HG03025 (cell line): Measurements from ENCODE around the gene FGD3.
"Not testable (repeated sequence)": the region's sequence is repeated elsewhere in the genome, so short reads cannot be mapped to it uniquely, and the experiment has no call there.

Experiments
- ATAC-seq: cut with Tn5 transposase; IDR thresholded peaks from one replicate; pipeline ENCODE4 v1.9.1; 2021; ENCODE audit warnings: mild to moderate bottlenecking, moderate library complexity; ENCODE audit not compliant: unreplicated experiment, low FRiP score

FGD3 gene

DNA sequence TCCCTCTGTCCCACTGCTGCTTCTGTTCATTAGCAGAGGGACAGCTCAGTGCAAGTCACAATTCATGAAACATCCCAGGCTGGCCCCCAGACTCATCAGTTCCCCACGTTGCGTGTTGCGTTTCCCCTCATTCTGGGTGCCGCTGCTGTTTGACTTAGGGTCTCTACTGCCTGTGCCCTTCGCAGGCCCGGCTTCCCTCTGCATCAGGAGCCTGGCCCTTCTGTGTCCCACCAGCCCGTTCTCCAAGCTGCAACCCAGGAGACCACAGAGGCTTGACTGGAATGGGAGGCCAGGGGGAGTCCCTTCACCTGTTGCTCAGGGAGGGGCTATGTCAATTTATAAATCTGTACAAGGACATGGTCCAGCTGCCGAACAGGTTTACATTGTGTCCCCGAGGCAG is 57.2 kb downstream of the FGD3 start:
- ATAC-seq: no peak

GRCh38 chr9:93005876-93006275 is 58.6 kb downstream of the FGD3 start:
- ATAC-seq: no peak

GRCh38 chr9:93007529-93008058 is 60.3 kb downstream of the FGD3 start:
- no peak for ATAC-seq

DNA sequence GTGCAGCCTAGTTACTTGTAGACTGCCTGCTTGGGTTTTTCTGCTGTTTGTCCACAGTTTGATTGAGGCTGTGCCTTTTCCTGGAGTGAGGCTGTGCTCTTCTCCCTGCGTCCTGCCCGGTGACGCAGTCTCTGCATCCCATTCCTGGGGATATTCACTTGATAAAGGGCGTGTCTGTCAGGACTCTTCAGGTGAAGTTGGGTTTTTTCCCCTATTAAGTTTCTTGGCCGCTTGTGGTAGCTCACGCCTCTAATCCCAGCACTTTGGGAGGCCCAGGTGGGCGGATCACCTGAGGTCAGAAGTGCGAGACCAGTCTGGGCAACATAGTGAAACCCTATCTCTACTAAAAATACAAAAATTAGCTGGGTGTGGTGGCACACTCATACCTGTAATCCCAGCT is 61.1 kb downstream of the FGD3 start:
- no peak for ATAC-seq

DNA sequence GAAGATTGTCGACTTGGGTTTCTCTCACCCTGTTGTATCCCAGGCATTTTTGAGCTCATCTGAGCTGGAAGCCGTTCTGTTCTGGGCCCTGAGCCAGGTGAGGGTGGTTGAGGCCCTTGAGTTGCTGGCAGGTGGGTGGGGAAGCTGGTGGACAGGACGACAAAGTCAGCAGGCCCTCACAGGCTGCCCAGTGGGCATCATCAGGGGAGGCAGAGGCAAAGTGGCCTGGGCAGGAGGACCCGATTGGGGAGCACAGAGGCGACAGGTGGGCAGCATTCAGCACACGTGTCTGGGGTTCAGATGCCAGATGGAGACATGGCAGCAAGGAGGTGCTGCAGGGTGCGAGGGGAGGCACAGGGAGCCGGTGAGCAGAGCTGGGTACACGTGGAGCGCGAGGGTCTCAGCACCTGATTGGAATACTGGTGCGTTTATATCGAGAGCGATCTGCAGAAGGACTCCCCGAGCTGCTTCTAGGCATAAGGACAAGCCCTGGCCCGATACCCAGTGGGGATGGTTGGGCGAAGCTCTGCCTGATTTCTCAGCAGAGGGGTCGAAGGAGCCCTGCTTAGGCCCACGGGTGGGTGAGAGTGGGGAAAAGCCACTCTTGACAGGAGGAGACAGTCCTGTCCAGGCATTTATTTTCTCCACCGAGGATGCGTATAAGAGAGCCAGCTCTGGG is 62.2 kb downstream of the FGD3 start:
- no peak for ATAC-seq

DNA sequence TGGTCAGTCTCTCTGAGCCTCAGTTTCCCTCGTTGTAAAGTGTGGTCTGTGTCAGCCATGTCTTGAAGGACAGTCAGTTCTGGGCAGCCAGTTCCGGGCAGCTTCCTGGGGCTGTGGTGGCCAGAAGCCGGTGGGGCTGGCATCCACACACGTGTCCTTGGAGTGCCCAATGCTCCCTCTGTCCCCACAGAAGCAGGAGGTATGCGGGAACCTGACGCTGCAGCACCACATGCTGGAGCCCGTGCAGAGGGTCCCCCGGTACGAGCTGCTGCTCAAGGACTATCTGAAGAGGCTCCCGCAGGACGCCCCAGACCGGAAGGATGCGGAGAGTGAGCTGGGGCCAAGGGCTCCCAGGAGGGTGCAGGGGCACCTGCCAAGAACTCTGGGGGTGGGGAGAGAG is 62.7 kb downstream of the FGD3 start:
- no peak for ATAC-seq

DNA sequence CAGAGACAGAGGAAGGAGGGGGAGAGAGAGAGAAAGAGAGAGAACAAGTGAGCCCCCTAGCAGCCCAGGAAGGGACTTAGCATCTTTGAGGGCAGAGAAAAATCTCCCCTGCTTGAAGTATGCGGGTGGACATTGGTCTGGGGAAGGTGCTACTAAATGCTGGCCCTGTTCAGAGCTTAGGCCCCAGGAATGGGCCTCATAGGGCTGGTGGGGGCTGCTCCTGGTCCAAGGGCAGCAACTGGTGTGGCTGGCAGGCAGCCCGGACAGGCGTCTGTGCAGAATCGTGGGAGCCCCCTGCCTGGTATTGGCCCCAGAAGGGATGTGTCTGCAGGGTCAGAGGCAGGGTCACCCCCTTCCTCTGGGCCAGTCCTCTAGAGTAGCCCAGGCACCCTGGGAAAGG is 63.4 kb downstream of the FGD3 start:
- ATAC-seq: no peak

- ATAC-seq: no peak
These were observed 63.8 kb downstream of the FGD3 start for GRCh38 chr9:93011114-93011513.

- no peak for ATAC-seq
These were observed 65.9 kb downstream of the FGD3 start for GRCh38 chr9:93012963-93013855.

DNA sequence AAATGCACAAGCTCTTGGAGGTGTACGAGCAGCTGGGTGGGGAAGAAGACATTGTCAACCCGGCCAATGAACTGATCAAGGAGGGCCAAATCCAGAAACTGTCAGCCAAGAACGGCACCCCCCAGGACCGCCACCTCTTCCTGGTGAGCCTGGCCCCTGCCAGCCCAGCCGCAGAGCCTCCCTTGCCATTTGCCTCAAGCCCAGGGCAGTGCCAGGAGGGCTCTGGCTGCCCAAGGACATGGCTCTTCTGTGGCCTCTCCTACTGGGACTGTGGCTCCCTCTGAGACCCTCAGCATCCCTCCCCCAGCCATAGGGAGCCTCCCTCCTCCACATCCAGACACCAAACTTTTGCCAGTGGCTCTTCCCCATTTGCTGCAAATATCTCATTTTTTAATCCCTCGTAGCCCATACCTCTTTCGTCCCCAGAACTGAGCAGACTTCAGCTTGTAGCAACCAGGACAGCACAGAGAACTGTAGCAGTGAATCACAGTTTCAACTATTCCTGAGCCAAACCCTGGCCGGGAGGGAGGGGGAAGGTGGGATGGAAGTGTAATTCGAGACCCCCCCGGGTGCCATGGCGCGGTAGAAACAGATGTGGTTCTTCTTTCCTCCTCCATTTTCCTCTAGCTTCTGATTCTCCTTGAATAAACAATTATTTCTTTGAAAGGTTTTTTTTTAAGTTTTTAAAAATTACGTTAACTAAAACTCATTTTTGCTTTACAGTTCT is 66.7 kb downstream of the FGD3 start:
- no peak for ATAC-seq

GRCh38 chr9:93015190-93015589 is 67.9 kb downstream of the FGD3 start:
- not testable (repeated sequence) for ATAC-seq

- ATAC-seq: no peak
These were observed 70.3 kb downstream of the FGD3 start for GRCh38 chr9:93017621-93018020.

GRCh38 chr9:93020151-93020550 is 72.8 kb downstream of the FGD3 start:
- no peak for ATAC-seq

DNA sequence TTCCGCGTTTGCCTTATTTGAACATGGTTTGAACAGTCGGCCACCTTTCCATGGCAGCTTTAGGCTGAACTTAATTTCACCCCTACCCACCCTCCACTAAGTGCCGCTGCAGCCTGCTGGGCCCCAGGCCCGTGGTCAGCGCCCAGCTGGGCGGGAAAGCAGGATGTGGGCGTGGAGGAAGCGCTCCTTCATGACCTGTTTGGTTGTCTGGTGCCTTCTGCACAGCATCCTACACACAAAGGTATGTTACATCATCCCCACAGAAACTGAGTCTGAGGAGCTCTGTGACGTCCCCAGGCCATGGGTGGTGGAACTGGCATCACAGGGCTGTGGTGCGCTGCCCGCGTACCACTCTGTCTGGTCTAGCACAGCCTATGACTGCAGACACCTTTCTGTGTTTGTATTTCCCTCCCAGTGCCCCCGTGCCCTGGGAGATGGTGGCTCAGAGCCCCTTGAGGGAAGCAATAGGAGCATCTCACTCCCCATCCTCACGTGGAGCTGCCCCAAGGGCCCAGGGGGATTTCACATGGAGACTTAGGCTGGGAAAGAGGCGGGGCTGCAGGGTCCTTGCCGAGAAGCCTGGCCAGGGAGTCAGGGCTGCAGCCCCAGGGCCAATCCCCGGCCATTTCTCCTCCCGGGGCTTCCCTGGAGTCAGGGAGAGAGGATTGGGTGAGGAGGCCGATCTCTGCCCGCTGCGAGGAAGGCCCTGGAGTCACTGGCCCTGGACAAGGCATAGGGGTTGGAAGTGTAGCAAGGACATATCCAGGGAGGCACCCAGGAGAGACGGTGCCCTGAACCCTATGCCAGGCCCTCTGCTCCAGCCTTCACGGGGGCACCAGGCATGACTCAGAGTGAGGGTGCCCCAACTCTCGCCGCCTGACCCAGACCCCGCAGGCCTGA is 73.7 kb downstream of the FGD3 start:
- ATAC-seq: no peak

DNA sequence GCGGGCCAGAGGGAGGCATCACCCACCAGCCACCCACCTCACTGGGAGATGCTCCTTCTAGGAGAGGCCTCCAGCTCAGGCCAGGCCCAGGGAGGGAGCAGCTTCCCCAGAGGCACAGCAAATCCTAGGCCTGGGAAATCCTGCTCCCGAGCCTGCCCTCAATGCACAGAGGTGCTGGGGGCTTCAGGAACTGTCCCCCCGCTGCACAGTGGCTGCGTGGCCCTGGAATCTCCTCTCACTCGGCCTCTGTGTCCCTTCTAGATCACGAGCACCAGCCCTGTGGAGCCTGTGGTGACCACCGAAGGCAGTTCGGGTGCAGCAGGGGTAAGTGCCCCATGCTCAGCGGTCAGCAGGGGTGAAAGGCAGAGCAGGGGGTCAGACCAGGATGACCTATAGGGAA is 74.7 kb downstream of the FGD3 start:
- ATAC-seq: no peak

DNA sequence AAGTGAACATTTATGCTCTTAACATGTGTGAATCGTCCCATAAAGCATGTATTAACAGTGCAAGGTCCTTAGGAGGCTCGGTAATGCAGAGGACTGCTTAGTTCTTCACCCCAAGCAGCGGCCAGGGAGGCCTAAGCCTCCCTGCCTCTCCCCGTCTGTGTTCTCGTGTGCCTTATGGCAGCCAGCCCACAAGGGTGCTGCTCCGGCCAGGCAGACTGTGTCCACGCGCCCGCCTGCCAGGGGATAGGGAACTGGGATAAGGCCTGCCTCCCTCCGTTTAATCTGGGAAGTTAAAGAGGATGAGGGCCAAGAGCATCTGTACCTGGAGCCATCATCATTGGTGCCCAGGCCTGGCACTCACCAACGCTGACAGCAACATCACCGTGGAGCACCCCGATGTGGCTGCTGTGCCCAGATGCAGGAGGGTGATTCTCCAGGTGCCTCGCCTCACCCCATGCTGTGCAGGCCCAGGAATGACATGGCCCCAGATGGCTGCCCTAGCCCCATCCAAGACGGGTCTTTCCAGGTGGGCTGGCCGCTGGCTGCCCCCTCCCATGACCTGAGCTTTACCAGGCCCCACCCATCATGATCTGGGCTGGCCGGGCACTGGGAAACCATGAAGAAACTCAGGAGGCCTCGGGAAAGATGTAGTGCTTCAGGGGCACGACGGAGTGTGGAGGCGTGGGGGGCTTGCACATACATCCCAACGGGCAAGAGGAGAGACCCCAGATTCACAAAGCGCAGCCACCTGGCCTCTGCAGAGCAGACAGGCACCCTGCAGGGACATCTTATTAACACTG is 75.6 kb downstream of the FGD3 start:
- ATAC-seq: no peak

DNA sequence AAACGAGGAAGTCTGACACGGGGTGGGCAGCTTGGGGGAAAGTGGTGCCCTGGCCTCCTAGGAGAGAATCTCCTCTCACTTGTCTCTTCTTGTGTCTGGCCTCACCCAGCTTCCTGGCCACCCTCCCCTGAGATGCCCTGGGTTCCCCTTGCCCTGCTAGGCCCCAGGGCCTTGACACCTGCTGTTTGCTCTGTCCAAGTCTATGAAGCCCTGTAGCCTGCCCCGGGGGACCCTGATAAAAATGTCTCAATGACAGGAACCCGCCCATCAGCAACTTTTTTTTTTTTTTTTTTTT is 76.1 kb downstream of the FGD3 start:
- ATAC-seq: no peak

DNA sequence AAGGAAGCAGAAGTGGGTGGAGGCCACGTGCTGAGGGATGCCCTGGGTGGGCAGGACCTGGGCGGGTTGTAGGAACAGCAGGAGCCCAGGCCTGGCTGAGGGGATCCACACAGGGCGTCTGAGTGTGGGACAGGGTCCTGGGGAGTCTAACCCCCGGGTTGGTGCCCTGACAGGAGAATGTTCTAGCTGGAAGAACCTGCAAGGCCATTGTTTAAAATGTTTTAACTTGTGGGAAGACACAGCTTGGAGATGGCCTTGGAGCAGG is 77.3 kb downstream of the FGD3 start:
- ATAC-seq: no peak

- no peak for ATAC-seq
These were observed 77.8 kb downstream of the FGD3 start for GRCh38 chr9:93024986-93025630.
